Chondrocyte (in vitro differentiated cells): ENCODE results near the gene OAT. TPM values are rescaled to one million over a fixed set of nuclear protein-coding genes. Genes with fewer than 3 reads are reported as not detected.

Experiments used
- DNase-seq: peaks from one replicate; pipeline ENCODE4 v3.0.0; 2021; ENCODE audit warnings: mixed read lengths, low spot score
- H3K27ac Mint-ChIP-seq: one replicate; pipeline ENCODE4 v1.8.0; 2021; ENCODE audit warnings: mild to moderate bottlenecking, moderate library complexity, mixed read lengths; ENCODE audit not compliant: unreplicated experiment
- H3K27me3 Mint-ChIP-seq: 2 replicates; pipeline ENCODE4 v1.8.0; 2021; ENCODE audit warnings: low read depth, mixed read lengths
- H3K36me3 Mint-ChIP-seq: 2 replicates; pipeline ENCODE4 v1.8.0; 2021; ENCODE audit warnings: low read depth, mixed read lengths
- H3K4me1 Mint-ChIP-seq: 2 replicates; pipeline ENCODE4 v1.8.0; 2021; ENCODE audit warnings: low read depth, mild to moderate bottlenecking, mixed read lengths
- H3K4me3 Mint-ChIP-seq: one replicate; pipeline ENCODE4 v1.8.0; 2021; ENCODE audit warnings: mild to moderate bottlenecking, moderate library complexity, mixed read lengths; ENCODE audit not compliant: unreplicated experiment
- H3K9me3 Mint-ChIP-seq: 2 replicates; pipeline ENCODE4 v1.8.0; 2021; ENCODE audit warnings: low read depth, mixed read lengths
- total RNA-seq: library from RNA; stranded (reverse); gene quantifications from 3 replicates; pipeline ENCODE4 v1.2.1, GENCODE V29; 2021
- TF ChIP-seq, protein P1 (sequence below): fragments of 200-600 bp; sonication (generic); IDR thresholded peaks from 2 replicates; pipeline ENCODE4 v1.5.0; 2021; ENCODE audit warnings: antibody characterized with exemption, mild to moderate bottlenecking, moderate library complexity

OAT gene
- total RNA-seq, 1 donor from 2014 or later = 152 TPM

DNA sequence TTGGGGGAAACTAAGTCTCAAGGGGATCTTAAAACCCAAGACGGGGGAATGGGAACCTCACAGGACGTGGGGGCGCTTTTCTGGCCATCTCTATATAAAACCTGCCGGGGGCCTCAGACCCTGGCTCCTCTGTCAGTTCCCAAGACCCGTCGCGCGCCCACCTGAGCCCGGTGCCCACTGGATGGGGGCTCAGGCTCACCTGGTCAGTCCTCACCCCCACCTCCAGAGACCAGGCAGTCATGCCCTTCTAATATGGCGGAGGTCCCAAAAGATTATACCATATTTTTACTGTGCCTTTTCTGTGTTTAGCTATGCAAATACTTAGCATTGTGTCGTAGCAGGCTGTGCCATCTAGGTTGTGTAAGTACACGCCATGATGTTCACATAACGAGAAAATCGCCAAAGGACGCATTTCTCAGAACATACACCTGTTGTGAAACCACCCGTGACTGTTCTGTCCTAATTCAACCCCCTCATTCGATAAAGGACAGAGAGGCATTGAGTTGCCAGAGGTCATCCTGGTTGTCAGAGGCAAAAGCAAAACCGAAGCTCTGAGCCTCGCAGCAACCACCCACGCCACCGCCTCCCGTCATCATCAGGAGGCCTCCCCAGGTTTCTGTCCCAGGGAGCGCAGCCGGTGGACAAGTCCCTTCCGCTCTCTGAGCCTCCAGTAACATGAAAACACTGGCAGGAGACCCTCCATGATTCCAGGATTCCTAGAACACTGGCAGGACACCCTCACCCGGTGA lies 28.9 kb downstream of the OAT start:
- Mint-ChIP-seq H3K9me3 (no peaks in the 10 kb centered on the region), H3K4me3 (no peak overlapping the region), H3K4me1 (no peaks in the 10 kb centered on the region), H3K27me3 (no peaks in the 10 kb centered on the region), H3K36me3 (peaks cover 1% of the 10 kb centered on the region), H3K27ac (no peak overlapping the region)
- no peak for DNase-seq
- TF ChIP-seq, protein P1, sequence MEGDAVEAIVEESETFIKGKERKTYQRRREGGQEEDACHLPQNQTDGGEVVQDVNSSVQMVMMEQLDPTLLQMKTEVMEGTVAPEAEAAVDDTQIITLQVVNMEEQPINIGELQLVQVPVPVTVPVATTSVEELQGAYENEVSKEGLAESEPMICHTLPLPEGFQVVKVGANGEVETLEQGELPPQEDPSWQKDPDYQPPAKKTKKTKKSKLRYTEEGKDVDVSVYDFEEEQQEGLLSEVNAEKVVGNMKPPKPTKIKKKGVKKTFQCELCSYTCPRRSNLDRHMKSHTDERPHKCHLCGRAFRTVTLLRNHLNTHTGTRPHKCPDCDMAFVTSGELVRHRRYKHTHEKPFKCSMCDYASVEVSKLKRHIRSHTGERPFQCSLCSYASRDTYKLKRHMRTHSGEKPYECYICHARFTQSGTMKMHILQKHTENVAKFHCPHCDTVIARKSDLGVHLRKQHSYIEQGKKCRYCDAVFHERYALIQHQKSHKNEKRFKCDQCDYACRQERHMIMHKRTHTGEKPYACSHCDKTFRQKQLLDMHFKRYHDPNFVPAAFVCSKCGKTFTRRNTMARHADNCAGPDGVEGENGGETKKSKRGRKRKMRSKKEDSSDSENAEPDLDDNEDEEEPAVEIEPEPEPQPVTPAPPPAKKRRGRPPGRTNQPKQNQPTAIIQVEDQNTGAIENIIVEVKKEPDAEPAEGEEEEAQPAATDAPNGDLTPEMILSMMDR = no peak

DNA sequence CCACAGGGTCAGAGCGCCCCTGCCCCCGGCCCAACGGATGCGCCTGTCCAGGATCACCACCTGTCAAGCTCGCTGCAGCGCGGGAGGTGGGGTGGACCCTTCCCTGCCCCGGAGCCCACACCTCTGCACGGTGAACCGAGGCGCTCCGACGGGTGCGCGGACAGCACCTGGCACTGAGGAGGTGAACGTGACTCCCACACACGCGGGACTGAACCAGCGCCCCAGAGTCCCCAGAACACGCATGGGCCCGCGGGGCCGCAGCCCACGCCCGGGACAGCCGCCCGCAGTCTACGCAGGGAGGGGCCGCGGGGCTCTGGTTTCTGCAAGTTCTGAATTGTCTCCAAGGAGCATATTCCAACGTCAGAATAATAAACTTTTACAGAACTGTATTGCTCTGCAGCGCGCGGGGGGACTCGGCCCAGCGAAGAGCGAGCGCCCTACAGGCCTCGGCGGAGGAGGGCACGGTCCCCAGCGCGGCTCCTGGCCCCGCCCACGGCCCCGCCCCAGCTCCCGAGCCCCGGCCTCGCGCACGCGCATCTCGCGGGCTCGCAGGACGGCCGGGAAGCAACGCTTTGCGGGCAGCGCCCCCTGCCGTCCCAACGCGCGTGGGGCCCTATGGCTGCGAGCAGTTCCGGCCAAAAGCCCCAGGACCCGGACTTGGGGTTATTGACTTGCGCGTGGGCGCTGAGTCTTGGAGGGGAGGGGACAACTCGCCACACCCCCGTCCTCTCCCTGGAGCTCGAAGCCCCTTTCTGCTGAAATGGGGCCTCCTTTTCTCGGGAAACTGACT lies 29.7 kb downstream of the OAT start:
- TF ChIP-seq, protein P1 = peak; percentile 98
- no peaks in the 10 kb centered on the region for H3K9me3 Mint-ChIP-seq
- no peaks in the 10 kb centered on the region for H3K4me1 Mint-ChIP-seq
- H3K27ac Mint-ChIP-seq = no peak overlapping the region
- DNase-seq = no peak
- peaks cover 1% of the 10 kb centered on the region for H3K36me3 Mint-ChIP-seq
- H3K27me3 Mint-ChIP-seq = no peaks in the 10 kb centered on the region
- no peak overlapping the region for H3K4me3 Mint-ChIP-seq

DNA sequence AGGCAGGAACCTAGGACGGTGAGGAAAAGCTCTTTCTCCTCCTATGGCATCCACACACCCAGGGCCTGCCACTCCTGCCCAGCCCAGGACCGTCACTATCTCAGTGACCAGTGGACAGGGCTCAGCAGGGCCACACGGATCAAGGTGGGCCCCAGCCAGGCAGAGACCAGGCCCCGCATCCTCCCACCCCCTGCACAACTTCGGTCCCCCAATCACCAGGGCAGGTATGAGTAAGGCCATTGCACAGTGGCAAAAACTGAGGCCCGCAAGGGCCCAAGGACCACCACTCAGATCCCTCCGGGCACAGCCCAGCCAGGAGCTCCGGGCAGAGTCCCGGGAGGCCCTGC lies 30.3 kb downstream of the OAT start:
- Mint-ChIP-seq H3K4me3 (no peak overlapping the region), H3K27ac (no peak overlapping the region), H3K4me1 (no peaks in the 10 kb centered on the region), H3K36me3 (peaks cover 1% of the 10 kb centered on the region), H3K9me3 (no peaks in the 10 kb centered on the region), H3K27me3 (peaks cover under 1% of the 10 kb centered on the region)
- TF ChIP-seq, protein P1 = no peak
- no peak for DNase-seq

DNA sequence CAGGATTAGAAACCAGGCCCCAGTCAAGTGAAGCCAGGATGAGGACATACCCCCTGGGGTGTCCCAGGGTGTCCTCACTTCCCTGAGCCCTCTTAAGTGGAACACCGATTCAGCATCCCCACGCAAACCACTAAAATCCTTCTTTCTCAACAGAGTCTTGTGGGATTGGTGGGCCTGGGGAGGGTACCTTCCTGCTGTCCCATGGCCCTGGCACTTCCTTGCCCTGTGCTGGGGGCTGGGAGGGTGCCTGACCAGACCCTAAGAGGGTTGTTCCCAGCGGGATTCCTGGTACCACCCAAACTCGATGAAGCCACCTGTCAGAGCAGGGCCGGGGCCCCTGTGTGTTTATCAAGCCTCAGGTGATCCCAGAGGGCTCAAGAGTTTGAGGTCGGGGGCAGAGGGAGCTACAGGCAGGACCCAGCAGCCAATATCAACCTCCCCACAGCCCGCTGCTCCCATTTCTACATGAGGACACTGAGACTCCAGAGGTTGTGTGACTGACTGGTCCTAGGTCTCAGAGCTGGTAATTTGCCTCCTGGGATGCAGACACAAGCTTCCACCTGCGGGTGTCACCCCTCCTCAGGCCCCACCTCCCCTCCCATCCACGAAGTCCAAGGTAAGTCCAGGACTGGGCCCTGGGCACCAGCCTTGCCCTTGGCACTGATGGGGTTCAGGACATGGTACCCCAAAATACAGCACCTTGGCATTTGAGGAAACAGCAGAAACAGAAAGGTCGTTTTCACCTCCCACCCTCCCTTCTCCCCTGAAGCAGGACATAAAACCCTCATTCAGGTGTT lies 31.4 kb downstream of the OAT start:
- H3K27ac Mint-ChIP-seq = no peak overlapping the region
- no peak for DNase-seq
- peaks cover 3% of the 10 kb centered on the region for H3K27me3 Mint-ChIP-seq
- H3K36me3 Mint-ChIP-seq = peaks cover 1% of the 10 kb centered on the region
- no peak overlapping the region for H3K4me3 Mint-ChIP-seq
- H3K9me3 Mint-ChIP-seq = no peaks in the 10 kb centered on the region
- H3K4me1 Mint-ChIP-seq = no peaks in the 10 kb centered on the region
- TF ChIP-seq, protein P1 = peak; percentile 42
